HL-60 (cell line): ENCODE data around the gene ENGASE.

ENCODE experiments used
- DNase-seq, 2 experiments: peaks; one replicate each; pipeline ENCODE4 v3.0.0-alpha.2; 2010 to 2020; ENCODE audit warnings: low read depth in 1 of 2, low spot score in 1 of 2
- H3K27ac ChIP-seq: fragments of 250-450 bp; sonication (Bioruptor Pico); replicated peaks from 2 replicates; pipeline ENCODE4 v1.5.1; 2020; ENCODE audit warnings: mild to moderate bottlenecking, moderate library complexity
- H3K27me3 ChIP-seq: fragments of 250-450 bp; sonication (Bioruptor Pico); 2 replicates; pipeline ENCODE4 v1.5.1; 2021; ENCODE audit warnings: mild to moderate bottlenecking, moderate library complexity; ENCODE audit not compliant: insufficient read depth, poor library complexity, severe bottlenecking
- H3K4me3 ChIP-seq: replicated peaks from 2 replicates; pipeline ENCODE4 v1.5.1; 2011; ENCODE audit warnings: mild to moderate bottlenecking, control low read depth, low read length; ENCODE audit not compliant: insufficient read depth
- GABPA ChIP-seq: IDR thresholded peaks from 2 replicates; pipeline ENCODE4 v1.6.1; 2012; ENCODE audit warnings: low read depth
- POLR2AphosphoS5 ChIP-seq: IDR thresholded peaks from 2 replicates; pipeline ENCODE4 v1.6.1; 2012; ENCODE audit warnings: low read depth
- SPI1 ChIP-seq: IDR thresholded peaks from 2 replicates; pipeline ENCODE4 v1.6.1; 2012; ENCODE audit warnings: low read depth, mild to moderate bottlenecking, borderline replicate concordance
- TF ChIP-seq, protein P1 (sequence below): IDR thresholded peaks from 2 replicates; pipeline ENCODE4 v1.6.1; 2012; ENCODE audit warnings: low read depth; ENCODE audit not compliant: insufficient replicate concordance
- TF ChIP-seq, protein P2 (sequence below): IDR thresholded peaks from one replicate; pipeline ENCODE4 v1.5.1; 2011; ENCODE audit warnings: low read length, control low read depth, inconsistent platforms; ENCODE audit not compliant: insufficient read depth

Gene ENGASE

DNA sequence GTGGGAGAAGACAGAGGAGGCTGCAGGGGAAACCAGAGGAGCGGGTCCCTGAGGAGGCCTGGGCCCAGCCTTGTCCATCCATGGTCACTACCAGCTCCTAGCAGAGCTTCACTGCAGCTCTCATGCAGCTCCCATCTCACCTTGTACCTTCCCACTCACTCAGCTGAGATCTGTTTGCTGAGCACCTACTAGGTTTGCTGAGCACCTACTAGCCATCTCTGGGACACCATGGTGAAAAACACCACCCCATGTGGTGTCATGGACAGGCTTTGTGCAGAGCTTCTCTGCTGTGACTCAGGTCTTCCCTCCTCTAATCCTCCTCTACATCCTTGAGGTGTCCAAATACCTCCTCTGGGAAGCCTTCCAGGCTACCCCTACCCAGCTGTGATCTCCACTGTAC is 58.6 kb downstream of the ENGASE start:
- Histone ChIP-seq H3K4me3 (no peak overlapping the region), H3K27ac (no peak overlapping the region), H3K27me3 (peaks cover 16% of the 10 kb centered on the region)
- no peak for DNase-seq
- TF ChIP-seq, protein P1, sequence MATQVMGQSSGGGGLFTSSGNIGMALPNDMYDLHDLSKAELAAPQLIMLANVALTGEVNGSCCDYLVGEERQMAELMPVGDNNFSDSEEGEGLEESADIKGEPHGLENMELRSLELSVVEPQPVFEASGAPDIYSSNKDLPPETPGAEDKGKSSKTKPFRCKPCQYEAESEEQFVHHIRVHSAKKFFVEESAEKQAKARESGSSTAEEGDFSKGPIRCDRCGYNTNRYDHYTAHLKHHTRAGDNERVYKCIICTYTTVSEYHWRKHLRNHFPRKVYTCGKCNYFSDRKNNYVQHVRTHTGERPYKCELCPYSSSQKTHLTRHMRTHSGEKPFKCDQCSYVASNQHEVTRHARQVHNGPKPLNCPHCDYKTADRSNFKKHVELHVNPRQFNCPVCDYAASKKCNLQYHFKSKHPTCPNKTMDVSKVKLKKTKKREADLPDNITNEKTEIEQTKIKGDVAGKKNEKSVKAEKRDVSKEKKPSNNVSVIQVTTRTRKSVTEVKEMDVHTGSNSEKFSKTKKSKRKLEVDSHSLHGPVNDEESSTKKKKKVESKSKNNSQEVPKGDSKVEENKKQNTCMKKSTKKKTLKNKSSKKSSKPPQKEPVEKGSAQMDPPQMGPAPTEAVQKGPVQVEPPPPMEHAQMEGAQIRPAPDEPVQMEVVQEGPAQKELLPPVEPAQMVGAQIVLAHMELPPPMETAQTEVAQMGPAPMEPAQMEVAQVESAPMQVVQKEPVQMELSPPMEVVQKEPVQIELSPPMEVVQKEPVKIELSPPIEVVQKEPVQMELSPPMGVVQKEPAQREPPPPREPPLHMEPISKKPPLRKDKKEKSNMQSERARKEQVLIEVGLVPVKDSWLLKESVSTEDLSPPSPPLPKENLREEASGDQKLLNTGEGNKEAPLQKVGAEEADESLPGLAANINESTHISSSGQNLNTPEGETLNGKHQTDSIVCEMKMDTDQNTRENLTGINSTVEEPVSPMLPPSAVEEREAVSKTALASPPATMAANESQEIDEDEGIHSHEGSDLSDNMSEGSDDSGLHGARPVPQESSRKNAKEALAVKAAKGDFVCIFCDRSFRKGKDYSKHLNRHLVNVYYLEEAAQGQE = no peak
- TF ChIP-seq SPI1 = no peak
- TF ChIP-seq POLR2AphosphoS5 = no peak
- no peak for TF ChIP-seq GABPA
- TF ChIP-seq, protein P2, sequence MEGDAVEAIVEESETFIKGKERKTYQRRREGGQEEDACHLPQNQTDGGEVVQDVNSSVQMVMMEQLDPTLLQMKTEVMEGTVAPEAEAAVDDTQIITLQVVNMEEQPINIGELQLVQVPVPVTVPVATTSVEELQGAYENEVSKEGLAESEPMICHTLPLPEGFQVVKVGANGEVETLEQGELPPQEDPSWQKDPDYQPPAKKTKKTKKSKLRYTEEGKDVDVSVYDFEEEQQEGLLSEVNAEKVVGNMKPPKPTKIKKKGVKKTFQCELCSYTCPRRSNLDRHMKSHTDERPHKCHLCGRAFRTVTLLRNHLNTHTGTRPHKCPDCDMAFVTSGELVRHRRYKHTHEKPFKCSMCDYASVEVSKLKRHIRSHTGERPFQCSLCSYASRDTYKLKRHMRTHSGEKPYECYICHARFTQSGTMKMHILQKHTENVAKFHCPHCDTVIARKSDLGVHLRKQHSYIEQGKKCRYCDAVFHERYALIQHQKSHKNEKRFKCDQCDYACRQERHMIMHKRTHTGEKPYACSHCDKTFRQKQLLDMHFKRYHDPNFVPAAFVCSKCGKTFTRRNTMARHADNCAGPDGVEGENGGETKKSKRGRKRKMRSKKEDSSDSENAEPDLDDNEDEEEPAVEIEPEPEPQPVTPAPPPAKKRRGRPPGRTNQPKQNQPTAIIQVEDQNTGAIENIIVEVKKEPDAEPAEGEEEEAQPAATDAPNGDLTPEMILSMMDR = no peak

DNA sequence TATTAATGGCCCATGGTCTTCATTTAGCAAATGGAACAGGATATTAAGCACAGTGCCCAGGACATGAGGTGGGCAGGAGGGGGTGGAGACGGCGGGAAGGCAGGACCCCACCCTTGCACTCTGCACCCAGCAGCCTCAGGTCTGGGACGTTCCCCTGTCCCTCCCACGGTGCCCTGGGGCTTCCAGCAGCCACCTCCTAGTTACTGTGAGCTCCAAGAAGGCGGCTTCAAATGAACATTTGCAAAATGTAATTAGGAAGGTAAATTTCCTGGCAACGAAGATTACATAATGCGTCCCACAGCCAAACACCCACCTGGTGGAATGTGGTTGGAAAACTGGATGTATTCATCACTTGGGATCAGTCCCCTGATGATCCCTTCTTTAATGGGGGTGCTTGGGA is 59.4 kb downstream of the ENGASE start:
- Histone ChIP-seq H3K27ac (no peak overlapping the region), H3K27me3 (peaks cover 16% of the 10 kb centered on the region), H3K4me3 (no peak overlapping the region)
- no peak for DNase-seq
- TF ChIP-seq, protein P2 = no peak
- TF ChIP-seq, protein P1 = no peak
- TF ChIP-seq GABPA = no peak
- TF ChIP-seq SPI1 = no peak
- TF ChIP-seq POLR2AphosphoS5 = no peak

DNA sequence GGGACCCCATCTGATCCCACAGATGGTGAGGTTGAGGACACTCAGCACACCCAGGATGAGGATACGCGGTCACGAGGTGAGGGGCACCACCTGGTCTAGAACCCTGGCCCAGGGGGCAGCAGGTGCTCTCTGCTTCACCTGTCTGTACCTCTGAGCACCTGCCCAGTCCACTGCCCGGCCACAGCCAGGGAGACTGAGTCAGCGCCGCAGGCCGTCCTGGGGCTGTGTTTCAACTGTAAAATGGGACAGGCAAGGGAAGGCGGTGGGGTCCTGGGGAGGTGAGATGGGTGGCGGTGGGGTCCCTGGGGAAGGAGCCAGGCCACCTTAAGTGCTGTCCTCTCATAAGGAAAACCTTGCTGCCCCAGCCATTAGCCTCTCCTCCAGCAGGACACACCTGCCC is 60.4 kb downstream of the ENGASE start:
- no peak overlapping the region for H3K4me3 ChIP-seq
- TF ChIP-seq, protein P1 = no peak
- TF ChIP-seq SPI1 (no peak), GABPA (no peak), POLR2AphosphoS5 (no peak)
- H3K27me3 ChIP-seq = peaks cover 16% of the 10 kb centered on the region
- no peak for DNase-seq
- H3K27ac ChIP-seq = no peak overlapping the region
